ENCODE measurements around the gene CKAP4. TPM values are rescaled to one million over a fixed set of nuclear protein-coding genes. Genes with fewer than 3 reads are reported as not detected.

CKAP4 gene
- total and polyA plus RNA-seq, 2 experiments from 2014 or later: 32.3 to 58.8 TPM

GRCh38 chr12:106251631-106252455, 4.0 kb upstream of the CKAP4 start:
- Histone ChIP-seq H4K20me1 (replicated peaks; ENCODE audit: insufficient read depth) (no peaks in the 10 kb centered on the region), H3K4me1 (ENCODE audit: insufficient read depth) (peaks cover 31% of the 10 kb centered on the region), H3K36me3 (ENCODE audit: insufficient read depth) (no peaks in the 10 kb centered on the region), H3K27me3 (ENCODE audit: insufficient read depth) (0 out of 2 replicates have a peak, but pooled peaks cover 2% of the 10 kb centered on the region), H3K4me3 (no peak overlapping the region), H3K79me2 (replicated peaks; ENCODE audit: insufficient read depth) (no peaks in the 10 kb centered on the region), H2AFZ (no peak overlapping the region), H3K27ac (ENCODE audit: low read depth) (no peak overlapping the region), H3F3A (replicated peaks; ENCODE audit: low read depth) (no peaks in the 10 kb centered on the region), H3K9me2 (ENCODE audit: insufficient read depth) (no peaks in the 10 kb centered on the region), H3K4me2 (no peak overlapping the region)
- DNase-seq (ENCODE audit: low spot score): peak; percentile 38
- peaks cover 6% of the 10 kb centered on the region for H3K27me3 Mint-ChIP-seq (ENCODE audit: insufficient read depth, low read depth, poor library complexity)
- H3K9me3 Mint-ChIP-seq: no peaks in the 10 kb centered on the region
- H3K36me3 Mint-ChIP-seq (ENCODE audit: low read depth): no peaks in the 10 kb centered on the region
- H3K4me1 Mint-ChIP-seq: peaks cover 20% of the 10 kb centered on the region
- no peak overlapping the region for H3K27ac Mint-ChIP-seq
- TF ChIP-seq ZNF114 (CRISPR knock-in tag; IDR thresholded peaks at IDR 0.05): no peak
- TF ChIP-seq ZNF462 (CRISPR knock-in tag; IDR thresholded peaks at IDR 0.05): no peak
- TF ChIP-seq EZH2phosphoT487 (IDR thresholded peaks at IDR 0.05; ENCODE audit: unreplicated experiment): no peak
- no peak for TF ChIP-seq ZNF331 (CRISPR knock-in tag; IDR thresholded peaks at IDR 0.05; ENCODE audit: low read depth)
- TF ChIP-seq STAT1 (IDR thresholded peaks at IDR 0.05; ENCODE audit: unreplicated experiment): no peak
- no peak for TF ChIP-seq EZH2 (IDR thresholded peaks at IDR 0.05; ENCODE audit: low read depth, unreplicated experiment)
- no peak for TF ChIP-seq JUNB (IDR thresholded peaks at IDR 0.05; ENCODE audit: unreplicated experiment)
- no peak for TF ChIP-seq NANOG (IDR thresholded peaks at IDR 0.05; ENCODE audit: borderline replicate concordance)
- TF ChIP-seq POLR2AphosphoS5 (IDR thresholded peaks at IDR 0.05; ENCODE audit: low read depth): no peak
- no peak for TF ChIP-seq CREB1 (CRISPR knock-in tag; IDR thresholded peaks at IDR 0.05; ENCODE audit: low read depth)
- TF ChIP-seq CTCF (conservative IDR thresholded peaks at IDR 0.05; ENCODE audit: low read depth in 2 of 2): no peak
- TF ChIP-seq REST (IDR thresholded peaks at IDR 0.05; ENCODE audit: unreplicated experiment): no peak
- TF ChIP-seq ETS1 (IDR thresholded peaks at IDR 0.05): no peak
- ATAC-seq: no peak
- H3K4me3 Mint-ChIP-seq: no peak overlapping the region
